GM19043 (cell line): ENCODE measurements around the gene MUL1.

ENCODE experiments used
- ATAC-seq: cut with Tn5 transposase; IDR thresholded peaks from one replicate; pipeline ENCODE4 v1.9.1; 2021; ENCODE audit warnings: low read depth; ENCODE audit not compliant: unreplicated experiment

Gene MUL1

DNA sequence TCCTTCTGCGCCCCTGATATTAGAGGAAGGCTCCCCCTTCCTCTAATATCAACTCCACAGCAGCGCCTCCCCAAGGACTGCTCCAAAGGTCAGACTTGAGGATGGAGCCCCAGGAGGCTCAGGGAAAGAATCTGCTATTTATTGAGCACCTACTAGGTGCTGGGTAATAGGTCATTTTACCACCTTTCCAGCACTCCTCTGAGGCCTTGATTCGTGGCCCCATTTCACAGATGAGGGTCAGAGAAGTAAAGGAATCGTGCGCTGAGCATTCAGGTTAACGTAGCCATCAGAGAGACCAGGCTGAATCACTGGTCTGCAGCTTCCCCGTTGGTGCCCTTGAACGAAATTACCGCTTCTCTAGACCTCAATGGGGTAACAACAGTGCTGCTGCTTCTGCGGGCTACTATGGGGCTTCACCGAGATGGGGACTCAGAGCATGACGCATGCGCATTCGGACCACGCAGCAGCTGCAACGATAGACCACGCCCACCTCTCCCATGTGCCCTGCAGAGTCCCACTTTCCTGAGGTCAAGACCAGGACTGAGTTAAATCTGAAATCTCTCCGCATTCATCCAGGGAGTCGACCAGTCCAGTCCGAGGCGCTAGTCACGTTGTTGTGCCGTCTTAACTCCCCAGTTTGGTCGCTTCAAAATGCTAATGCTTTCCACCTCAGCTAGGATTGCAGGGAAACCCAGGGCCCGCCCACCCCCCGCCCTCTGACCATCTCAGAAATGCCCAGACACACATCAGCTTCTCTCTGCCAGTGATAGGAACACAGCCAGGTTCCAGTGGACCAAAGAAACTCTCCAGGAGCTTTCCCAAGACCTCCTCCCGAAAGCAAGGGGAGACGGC lies 34.9 kb downstream of the MUL1 start:
- no peak for ATAC-seq

DNA sequence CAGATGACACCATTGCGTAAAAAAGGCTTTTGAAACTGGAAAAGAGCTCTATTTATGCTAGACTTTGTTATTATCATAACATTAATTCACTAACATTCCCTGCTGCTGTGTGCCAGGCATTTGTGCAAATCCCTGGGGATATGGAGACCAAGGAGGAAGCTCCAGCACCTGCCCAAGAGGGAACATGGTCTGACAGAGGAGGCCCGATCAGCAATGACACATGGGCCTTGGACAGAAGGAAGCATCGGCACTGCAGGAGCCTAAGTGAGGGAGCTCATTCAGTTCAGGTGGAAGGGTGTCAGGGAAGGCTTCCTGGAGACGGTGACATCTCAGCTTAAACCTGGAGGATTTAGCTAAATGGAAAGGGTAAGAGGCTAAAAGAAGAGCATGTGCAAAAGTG lies 35.8 kb downstream of the MUL1 start:
- ATAC-seq = no peak

DNA sequence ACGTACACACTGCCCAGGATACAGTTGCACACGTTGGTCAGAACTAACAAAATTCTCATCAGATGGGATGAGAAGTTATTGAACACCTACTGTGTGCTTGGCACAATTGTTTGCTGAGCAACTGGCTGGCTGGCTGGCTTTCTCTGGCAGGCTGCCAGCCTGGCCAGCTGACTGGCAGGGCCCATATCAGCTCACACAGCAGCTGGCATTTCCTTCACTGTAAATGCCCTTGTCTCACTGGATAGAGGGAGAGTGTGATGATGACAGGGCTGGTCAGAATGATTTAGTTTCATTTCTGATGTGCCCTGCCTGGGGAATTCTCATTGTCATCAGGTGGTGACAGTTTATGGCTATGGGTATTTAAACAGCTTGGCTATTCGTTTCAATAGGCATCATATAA lies 37.8 kb downstream of the MUL1 start:
- no peak for ATAC-seq

DNA sequence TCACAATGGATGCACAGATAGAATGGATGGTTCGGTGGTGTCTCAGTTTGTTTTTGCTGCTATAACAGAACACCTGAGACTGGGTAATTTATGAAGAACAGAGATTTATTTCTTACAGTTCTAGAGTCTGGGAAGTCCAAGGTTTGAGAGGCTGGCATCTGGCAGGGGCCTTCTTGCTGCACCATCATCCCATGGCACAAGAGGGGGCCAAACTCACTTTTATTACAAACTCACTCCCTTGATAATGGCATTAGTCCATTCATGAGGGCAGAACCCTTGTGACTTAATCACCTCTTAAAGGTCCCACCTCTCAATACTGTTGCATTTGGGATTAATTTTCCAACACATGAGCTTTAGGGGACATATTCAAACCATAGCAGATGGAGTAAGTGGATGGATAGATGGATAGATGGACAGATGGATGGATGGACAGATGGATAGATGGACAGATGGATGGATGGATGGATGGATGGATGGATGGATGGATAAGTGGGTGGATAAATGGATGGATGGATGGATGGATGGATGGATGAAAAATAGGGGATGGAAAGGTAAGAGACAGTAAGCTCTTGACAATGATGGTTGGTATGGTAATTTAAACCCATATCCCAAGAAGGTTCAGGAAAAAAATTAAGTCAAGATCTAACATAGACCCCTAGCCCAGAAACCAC lies 38.4 kb downstream of the MUL1 start:
- ATAC-seq = no peak

DNA sequence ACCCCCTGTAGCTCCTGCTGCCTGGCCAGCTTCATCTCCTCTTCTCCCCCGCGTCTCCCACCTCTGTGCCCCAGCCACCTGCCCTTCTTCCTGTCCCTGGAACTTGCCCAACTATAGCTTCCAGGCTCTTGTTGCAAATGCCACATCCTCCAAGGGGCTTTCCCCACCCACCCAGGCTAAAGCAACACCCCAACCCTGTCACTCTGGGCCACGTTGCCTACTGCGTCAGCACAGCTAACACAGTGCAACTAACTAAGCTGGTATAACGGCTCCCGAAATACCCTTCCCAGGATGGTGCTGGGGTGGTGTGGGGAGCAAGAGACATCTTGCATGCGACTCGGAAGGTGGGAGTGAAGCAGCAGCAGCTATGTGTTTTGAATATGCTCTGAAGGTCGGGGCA lies 41.7 kb downstream of the MUL1 start:
- no peak for ATAC-seq

DNA sequence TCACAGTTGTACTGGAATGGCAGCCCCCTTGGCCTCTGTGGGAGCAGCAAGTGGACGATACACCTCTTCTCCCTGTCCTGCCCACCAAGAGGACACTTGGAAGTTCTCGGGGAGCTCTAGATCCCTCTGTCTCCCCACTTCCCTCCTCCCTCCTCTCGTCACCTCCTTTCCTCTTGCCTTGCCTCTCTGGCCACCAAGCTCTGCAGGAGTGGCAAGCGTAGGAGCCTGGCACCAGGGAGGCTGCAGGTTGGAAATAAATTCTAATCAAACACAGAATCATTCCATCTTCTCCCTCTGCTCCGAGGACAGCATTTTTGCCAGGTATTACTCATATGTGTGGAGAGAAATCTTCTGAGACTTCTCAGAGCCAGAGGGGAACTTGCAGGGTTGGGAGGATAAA lies 42.8 kb downstream of the MUL1 start:
- ATAC-seq = no peak

DNA sequence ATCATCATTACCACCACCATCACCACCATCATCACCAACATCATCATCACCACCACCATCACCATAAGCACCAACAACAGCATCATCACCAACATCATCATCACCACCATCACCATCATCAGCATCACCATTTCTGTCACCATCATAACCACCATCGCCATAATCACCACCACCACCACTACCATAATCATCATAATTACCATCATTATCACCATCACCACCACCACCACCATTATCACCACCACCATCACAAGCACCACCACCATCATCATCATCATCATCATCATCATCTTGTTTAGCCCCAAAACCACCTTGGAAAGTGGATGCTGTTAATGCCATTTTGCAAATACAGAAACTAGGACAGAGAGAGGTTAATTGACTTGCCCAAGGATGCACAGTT lies 44.4 kb downstream of the MUL1 start:
- ATAC-seq = no peak

DNA sequence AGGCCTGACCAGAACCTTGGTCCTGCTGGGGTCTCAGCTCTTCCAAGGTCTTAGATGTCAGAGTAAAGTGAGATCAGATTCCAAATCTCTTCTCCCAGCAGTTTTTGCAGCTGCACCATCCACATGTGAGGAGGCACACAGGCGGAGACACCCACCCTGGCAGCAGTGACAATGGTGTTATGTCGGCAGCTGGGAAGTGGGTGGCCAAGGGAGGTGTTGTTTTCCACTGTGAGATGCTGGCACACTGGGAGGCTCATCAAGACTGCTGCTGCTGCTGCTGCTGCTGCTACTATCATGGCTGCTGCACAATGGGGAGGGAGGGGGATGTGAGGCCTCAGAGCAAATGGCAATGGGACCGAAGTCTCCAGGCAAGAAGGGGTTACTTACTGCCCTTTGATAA lies 45.6 kb downstream of the MUL1 start:
- no peak for ATAC-seq

DNA sequence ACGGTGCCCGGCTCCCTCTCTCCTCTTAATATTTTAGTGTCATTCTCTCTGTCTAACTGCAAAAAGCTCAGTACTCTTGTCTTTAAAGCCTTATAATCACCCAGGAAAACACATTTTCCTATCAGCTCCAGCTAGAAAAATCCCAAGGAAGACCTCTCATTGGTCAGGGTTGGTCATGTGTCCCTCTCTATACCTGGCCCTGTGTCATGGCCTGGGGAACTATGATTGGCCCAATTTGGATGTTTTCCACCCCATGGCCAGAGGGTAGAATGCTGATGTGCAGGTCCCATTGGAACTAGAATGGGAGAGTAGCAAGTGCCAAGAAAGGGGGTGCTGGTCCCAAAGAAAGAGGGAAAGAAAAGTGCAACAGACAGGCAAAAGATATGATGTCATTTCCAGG lies 49.2 kb downstream of the MUL1 start:
- ATAC-seq = no peak

DNA sequence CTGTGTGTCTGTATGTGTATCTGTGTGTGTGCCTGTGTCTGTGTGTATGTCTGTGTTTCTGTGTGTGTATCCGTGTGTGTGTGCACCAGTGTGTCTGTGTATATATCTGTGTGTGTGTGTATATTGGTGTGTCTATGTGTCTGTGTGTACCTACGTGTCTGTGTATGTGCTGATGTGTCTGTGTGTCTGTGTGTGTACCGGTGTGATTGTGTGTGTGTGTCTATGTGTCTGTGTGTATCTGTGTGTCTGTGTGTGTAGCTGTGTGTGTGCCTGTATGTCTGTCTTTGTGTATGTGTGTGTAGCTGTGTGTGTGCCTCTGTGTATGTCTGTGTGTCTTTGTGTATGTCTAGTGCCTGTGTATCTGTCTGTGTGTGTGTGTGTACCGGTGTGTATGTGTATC lies 53.9 kb downstream of the MUL1 start:
- no peak for ATAC-seq

DNA sequence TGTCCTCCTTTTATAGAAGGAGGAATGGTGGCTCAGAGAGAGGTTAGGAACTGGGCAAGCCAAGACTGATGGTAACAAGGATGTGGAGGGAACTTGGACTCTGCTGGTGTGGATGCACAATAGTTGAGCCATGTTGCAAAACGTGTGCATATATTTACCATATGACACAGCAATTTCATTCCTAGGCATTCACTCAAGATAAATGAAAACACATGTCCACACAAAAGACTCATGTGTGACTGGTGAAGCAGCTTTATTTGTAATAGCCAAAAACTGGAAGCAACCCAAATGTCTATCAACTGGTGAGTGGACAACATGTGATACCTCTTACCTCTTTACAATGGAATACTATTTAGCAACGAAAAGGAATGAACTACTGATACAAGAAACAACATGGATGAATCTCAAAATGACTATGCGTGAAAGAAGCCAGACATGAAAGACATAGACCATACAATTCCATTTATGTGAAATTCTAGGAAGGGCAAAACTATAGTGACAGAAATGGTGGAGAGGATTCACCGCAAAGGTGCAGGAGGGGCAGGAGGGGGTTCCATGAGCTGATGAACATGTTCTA lies 58.1 kb downstream of the MUL1 start:
- ATAC-seq = no peak
